ENCODE results near the gene PSMD14.

Gene PSMD14

DNA sequence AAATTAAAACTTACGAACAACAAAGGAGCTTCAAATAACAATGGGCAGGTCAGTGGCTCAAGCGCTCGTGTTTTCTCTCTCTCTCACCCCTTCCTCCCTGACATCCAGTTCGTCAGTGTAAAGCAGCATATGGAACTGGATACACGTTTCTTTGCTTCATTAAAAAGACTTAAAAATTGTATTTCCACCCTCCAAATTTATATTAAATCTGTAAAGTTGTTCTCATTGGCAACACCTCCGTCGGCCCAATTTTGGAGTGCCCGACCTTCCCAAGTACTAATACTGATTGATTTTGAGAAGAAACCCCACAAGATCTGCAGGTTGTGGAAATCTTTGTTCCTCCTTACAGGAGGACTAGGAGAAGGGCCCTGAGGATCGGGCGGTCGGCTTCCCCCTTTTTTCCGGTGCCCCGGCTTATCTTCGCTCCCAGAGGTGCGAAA lies 110.1 kb downstream of the PSMD14 start:
- no peak for DNase-seq (ENCODE audit: low read depth in 2 of 2, low spot score in 1 of 2)

DNA sequence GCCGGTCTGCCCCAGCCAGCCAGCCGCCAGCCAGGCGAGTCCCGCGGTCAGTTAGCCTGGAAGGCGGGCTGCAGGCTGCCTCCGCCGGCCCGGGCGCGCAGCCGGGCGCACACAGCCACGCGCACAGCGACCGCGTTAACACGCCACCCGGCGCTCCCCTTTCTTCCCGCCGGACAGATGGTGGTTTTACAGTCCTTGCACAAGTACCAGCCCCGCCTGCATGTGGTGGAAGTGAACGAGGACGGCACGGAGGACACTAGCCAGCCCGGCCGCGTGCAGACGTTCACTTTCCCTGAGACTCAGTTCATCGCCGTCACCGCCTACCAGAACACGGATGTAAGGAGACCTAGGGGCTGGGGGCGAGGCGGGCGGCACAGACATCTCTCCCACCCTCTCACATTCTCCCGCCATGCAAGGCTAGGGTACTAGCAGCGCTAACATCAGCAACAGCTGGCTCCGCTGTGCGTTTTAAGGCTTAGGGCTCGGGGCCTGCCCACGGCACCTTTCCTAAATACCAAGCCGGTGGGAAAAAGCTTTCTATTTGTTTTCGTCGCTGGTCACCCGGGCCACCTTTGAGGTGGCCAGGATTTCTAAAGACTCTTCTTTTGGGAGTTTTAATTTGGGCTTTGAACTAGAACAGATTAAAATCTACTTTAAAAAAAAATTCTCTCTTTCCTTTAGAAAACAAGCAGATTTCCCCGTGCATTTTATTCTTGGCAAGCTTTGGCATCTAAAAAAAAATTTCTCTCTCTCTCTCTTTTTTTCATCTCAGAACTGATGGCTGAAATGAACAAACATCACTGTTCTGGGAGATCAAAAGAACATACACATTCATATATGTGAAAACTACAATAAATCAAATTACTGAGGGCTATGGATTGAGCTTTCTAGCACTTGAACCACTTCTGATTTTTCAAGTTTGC lies 110.8 kb downstream of the PSMD14 start:
- no peak for DNase-seq (ENCODE audit: low read depth in 2 of 2, low spot score in 1 of 2)

DNA sequence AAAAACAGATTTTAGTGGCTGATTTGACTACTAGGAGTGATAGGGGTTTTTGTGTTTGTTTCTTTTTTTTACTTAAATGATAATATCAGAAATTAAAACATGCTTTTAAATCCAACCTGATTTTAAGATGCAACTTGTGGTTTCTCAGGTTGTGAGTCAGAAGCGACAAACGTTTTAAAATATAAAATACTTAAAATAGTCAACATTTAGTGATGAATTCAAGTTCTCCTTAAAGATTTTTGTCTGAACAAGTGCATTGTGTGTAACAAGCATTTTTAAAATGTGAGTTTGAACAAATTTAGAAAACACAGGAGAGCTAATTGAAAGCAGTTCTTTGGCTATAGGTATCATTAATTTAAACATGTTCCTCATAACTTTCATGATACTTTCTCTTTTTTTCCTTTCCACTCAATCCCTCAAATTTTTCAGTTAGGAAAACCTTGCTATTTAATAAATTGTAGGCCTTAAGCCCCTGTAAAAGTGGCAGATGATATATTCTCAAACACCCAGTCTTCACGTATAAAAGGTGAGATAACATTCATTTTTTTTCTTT lies 111.5 kb downstream of the PSMD14 start:
- DNase-seq (ENCODE audit: low read depth in 2 of 2, low spot score in 1 of 2), result no peak

DNA sequence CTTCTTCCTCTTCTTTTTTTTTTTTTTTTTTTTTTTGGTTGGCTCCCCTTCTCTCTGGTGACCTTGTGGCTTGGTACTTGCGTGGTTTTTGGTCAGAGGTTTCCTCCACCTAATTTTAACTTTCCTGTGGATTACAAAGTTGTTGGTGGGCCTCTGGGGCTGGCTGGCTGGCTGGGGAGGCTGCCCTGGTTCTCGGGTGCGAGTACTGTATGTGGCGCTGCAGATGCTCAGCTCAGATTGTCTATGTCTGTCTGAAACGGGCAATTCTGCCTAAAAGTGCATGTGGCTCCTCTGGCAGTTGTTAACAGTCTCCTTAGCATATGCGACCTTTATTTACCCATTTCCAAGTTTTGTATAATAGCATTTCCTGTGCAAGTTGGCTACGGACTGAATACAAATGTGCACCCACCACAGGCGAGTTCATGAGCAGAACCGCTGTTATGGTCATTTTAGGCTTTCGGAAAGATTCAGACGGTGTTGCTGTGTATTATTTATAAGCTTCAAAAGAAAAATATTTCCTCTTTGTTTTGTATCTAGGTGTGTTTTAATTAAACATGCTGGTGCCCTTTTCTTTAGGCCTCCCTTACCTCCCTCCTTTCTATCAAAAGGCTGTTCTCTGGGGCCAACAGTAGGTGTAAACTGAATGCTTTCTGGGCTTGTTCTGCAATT lies 112.3 kb downstream of the PSMD14 start:
- no peak for DNase-seq (ENCODE audit: low read depth in 2 of 2, low spot score in 1 of 2)

DNA sequence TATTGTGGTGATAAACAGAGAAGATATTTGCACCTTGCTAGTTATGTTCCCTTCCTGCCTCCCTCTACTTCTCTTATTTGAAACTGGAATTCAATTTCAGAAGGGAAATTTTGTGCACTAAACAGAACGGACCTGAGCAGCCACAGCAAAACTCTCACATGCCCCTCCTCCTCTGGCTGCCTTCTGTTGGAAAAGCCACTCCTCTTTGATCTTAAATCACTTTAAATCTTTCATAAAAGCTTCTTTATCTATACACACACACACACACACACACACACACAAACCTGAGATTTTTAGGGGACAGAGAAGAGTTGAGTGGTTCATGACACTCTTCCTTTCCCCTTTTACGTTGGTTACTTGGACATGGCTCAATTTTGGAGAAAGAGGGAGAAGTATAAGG lies 113.5 kb downstream of the PSMD14 start:
- DNase-seq (ENCODE audit: low read depth in 2 of 2, low spot score in 1 of 2), result no peak

DNA sequence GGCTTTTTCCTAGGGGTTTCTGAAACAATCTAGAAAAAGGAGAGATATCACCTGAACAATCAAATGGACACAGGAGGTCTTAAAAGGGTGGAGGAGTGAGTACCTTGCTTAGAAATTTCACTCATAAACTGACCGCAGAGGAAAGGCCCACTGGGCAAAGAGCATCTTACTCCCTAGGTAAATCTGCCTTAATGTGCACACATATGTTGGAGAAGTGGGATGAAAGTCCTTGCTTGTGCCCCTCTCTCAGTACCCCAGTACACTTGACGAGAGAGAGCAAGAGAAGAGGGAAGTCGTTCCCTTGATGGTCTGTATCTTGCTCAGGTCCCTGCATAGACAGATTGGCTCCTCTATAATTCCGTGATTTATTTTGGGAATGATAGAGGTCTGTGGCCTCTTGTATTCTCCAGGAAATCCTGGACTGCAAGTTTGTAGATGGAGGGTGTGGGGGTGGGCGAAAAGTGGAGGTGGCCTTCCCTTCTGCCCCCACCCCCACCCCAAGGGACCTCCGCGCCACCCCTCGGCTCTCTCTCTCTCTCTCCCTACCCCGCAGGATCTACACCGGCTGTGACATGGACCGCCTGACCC lies 114.7 kb downstream of the PSMD14 start:
- DNase-seq (ENCODE audit: low read depth in 2 of 2, low spot score in 1 of 2), result no peak

DNA sequence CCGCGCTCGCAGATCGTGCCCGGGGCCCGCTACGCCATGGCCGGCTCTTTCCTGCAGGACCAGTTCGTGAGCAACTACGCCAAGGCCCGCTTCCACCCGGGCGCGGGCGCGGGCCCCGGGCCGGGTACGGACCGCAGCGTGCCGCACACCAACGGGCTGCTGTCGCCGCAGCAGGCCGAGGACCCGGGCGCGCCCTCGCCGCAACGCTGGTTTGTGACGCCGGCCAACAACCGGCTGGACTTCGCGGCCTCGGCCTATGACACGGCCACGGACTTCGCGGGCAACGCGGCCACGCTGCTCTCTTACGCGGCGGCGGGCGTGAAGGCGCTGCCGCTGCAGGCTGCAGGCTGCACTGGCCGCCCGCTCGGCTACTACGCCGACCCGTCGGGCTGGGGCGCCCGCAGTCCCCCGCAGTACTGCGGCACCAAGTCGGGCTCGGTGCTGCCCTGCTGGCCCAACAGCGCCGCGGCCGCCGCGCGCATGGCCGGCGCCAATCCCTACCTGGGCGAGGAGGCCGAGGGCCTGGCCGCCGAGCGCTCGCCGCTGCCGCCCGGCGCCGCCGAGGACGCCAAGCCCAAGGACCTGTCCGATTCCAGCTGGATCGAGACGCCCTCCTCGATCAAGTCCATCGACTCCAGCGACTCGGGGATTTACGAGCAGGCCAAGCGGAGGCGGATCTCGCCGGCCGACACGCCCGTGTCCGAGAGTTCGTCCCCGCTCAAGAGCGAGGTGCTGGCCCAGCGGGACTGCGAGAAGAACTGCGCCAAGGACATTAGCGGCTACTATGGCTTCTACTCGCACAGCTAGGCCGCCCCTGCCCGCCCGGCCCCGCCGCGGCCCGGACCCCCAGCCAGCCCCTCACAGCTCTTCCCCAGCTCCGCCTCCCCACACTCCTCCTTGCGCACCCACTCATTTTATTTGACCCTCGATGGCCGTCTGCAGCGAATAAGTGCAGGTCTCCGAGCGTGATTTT lies 115.5 kb downstream of the PSMD14 start:
- no peak for DNase-seq (ENCODE audit: low read depth in 2 of 2, low spot score in 1 of 2)

DNA sequence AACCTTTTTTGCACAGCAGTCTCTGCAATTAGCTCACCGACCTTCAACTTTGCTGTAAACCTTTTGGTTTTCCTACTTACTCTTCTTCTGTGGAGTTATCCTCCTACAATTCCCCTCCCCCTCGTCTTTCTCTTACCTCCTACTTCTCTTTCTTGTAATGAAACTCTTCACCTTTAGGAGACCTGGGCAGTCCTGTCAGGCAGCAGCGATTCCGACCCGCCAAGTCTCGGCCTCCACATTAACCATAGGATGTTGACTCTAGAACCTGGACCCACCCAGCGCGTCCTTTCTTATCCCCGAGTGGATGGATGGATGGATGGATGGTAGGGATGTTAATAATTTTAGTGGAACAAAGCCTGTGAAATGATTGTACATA lies 116.2 kb downstream of the PSMD14 start:
- DNase-seq (ENCODE audit: low read depth in 2 of 2, low spot score in 1 of 2), result no peak

DNA sequence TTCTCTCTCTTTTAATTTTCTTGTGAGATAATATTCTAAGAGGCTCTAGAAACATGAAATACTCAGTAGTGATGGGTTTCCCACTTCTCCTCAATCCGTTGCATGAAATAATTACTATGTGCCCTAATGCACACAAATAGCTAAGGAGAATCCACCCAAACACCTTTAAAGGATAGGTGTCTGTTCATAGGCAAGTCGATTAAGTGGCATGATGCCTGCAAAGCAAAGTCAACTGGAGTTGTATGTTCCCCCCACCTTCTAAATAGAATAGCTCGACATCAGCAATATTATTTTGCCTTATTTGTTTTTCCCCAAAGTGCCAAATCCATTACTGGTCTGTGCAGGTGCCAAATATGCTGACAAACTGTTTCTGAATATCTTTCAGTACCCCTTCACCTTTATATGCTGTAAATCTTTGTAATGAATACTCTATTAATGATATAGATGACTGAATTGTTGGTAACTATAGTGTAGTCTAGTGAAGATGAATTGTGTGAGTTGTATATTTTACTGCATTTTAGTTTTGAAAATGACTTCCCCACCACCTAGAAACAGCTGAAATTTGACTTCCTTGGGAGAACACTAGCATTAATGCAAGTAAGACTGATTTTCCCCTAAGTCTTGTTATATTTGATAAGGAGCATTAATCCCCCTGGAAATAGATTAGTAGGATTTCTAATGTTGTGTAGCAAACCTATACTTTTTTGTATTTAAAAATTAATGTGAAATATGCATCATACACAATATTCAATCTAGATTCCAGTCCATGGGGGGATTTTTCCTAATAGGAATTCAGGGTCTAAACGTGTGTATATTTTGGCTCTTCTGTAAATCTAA lies 116.9 kb downstream of the PSMD14 start:
- DNase-seq (ENCODE audit: low read depth in 2 of 2, low spot score in 1 of 2), result no peak

DNA sequence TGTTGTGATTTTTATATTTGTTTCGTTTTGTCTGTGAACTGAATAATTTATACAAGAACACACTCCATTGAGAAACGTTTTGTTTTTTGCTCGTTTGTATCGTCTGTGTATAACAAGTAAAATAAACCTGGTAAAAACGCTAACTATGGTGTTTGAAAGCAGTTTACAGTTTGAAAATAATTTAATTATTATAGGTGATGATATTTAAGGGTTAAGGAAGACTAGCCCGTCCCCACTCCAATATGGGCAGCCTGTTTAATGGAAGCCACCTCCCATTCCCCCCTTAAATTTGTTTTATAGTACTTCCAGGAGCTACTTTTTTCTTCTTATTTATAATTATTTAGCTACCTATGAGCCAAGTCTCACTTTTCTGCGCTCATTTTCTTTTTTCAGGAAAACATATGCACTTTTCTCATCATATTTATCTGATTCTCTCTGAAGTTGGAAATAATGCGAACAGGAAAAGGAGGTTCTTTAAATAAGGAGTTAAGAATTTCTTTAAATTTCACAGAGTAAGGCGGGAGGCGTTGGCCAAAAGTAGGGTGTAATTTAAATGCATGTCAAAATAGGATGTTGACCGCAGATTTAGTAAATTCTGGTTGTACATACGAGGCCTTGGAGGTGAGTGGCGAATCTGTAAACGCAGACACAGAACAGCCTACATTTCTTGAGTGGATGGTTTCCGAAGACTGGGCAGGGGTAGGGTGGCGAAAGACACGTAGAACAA lies 117.7 kb downstream of the PSMD14 start:
- no peak for DNase-seq (ENCODE audit: low read depth in 2 of 2, low spot score in 1 of 2)

DNA sequence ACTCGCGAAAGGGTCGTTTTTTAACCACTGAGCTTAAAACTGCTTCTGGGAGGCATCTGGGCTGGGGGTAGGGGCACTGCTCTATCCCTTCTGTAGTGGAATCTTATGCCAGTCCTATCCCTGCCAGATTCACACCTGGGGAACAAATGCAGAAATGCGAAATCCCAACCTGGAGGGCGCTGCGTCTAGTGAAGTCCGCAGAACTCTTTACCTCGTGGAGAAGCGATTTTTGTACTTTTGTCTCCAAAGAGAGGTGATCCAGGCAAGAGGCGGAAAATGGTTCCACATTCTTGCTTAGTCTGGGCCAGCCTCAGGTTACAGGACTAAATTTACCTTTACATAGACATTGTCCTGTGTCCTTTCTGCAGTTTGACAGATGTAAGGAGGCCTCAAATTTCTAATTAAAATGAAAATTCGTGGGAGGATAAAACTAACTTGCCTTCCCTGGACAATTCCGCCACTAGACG lies 118.3 kb downstream of the PSMD14 start:
- no peak for DNase-seq (ENCODE audit: low read depth in 2 of 2, low spot score in 1 of 2)

DNA sequence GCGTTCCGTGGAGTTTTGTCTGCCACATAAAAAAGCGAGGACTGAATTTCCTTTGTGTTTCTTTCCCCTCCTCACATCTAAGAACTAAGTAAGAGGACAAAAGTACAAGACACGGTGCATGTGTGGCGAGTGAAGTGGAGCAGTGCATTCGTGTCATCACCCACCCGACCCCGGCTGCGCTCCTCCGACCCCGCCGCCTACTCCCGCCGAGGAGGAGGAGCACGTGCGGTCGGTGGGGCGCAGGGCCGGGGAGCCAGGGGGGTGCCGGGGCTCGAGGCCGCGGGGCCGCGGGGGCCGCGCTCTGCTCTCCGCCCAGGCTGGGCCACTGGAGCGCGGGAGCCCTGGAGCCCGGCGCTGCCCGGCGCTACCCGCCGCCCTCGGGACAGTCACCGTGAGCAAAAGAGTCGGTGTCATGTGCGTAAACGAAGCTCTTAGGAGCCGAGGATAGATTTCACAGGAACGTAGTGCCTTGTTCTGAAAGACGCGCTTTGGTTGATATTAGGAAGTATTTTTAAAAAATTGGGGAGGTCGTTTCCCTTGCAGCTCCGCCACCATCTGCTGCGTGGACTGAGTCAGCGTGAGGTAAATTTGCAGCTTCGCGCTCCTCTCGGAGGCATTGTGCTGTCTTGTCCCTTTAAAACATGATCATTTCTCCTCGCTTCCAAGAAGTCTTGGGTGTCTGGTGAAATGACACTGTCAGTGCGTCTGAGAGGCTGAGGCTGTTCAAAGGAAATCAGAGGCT lies 118.9 kb downstream of the PSMD14 start:
- no peak for DNase-seq (ENCODE audit: low read depth in 2 of 2, low spot score in 1 of 2)

DNA sequence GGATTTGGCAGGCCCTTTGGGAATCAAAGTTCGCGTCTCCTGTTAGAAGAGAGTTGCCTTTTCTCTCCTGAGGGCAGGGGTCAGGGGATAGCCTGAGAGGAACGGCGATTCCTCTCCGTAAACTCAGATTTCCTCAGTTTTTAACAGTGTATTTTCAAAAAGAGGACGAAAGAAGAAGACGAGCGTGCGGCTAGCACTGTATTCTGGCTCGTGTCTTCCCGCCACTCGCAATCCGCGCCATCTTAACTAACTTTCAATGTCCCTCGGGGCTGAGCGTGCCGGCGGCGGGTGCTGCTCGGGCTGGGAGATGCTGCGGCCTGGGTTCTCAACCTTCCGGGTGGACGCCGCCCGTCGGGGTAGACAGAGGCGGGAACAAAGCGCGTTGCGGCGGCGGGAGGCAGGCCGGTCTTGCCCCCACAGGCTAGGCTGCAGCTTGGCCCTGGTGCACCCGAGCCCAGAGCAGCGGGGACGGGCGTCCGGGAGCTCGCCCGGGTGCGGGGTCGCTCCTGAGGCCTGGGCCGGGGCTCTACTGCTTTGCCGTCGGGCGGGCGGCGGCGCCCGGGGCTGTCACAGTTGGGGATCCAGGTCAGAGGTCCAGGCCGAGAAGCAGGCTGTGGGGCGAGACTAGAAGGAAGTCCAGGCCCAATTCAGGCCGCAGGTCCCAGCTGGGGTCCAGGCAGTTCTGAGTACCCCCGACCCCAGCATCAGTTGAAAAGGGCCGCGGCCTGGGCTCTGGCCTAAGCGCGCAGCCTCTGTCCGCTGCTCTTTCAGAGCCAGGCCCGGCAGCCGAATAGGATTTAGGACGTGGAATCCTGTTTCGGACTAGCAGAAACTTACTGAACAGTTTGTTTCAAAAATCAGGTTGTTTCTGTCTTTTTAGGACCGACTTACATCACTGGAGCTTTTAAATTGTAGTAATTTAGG lies 119.7 kb downstream of the PSMD14 start:
- DNase-seq (ENCODE audit: low read depth in 2 of 2, low spot score in 1 of 2), result no peak

DNA sequence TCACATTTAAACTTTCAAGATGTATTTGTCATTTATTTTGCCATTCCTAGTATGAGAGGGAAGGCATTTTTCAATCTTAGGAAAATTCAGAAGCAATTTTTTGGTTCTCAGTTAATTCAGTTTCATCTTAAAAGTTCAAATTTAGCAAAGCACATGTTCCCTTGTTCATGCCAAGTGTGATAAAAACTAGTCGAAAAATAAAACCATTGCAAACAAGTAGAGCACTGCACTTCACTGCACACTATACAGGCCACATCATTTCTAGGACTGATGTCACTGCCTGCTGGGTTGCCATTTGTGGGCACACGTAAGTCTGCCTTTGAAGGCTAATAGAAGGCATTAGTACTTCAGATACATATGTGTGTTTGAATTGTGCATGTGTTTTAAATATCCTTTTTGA lies 122.2 kb downstream of the PSMD14 start:
- no peak for DNase-seq (ENCODE audit: low read depth in 2 of 2, low spot score in 1 of 2)

DNA sequence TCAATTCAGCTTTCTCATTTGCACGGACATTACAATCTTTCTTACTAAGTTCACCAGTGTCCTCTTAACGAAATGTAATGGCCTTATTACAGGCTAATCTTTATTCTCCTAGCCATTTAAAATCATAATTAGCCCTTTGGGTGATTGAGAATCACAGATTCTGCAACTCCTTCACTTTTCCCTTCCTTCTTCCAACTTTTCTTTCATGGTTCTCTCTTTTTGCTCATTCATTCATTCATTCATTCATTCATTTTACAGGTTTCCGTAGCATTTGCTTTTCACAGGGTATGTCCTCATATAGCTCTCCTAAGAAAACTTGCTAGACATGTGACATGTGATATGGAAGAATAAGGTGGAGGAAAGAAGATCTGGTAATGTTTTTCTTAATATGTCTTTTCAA lies 123.9 kb downstream of the PSMD14 start:
- DNase-seq (ENCODE audit: low read depth in 2 of 2, low spot score in 1 of 2), result no peak

DNA sequence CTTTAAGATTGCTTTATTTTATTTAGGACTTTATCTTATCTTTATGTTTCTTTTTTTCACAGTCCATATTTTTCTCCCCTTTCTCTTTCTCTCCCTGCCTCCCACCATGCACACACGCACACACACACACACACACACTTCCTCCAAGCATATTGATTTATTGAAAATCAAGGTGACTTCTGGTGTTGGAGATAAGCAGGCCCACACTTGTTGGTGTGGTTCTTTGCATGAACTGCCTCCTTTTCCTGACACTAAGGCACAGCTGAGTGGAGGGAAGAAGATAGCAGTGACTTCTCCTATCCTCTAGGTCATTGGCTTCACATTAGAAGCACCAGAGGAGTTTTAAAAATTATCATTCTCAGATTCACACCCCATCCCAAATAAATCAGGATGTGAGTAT lies 125.9 kb downstream of the PSMD14 start:
- no peak for DNase-seq (ENCODE audit: low read depth in 2 of 2, low spot score in 1 of 2)

DNA sequence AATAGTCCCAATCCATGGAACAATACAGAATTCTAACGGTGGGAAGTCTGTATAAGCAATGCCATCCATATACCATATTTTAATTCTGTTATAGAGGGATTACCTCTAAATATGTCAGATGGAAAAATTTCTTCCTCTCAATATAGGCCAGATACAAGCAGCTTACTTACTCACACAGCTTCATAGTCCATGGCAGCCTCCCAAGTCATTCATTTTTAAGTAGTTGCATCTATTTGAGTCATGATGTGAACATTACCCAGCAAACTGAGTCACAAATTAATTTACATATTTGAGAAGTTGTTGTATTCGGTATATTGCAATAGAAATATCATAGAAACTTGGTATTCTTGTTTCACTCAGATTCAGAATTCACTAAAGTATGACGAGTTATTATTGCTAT lies 128.2 kb downstream of the PSMD14 start:
- no peak for DNase-seq (ENCODE audit: low read depth in 2 of 2, low spot score in 1 of 2)
